RPMI8226 (cell line): ENCODE data around the gene IFNA1.
"Not testable (repeated sequence)": the region's sequence is repeated elsewhere in the genome, so short reads cannot be mapped to it uniquely, and the experiment has no call there.

ENCODE experiments used
- DNase-seq: peaks from one replicate; pipeline ENCODE4 v3.0.0-alpha.2; 2015

Gene IFNA1

DNA sequence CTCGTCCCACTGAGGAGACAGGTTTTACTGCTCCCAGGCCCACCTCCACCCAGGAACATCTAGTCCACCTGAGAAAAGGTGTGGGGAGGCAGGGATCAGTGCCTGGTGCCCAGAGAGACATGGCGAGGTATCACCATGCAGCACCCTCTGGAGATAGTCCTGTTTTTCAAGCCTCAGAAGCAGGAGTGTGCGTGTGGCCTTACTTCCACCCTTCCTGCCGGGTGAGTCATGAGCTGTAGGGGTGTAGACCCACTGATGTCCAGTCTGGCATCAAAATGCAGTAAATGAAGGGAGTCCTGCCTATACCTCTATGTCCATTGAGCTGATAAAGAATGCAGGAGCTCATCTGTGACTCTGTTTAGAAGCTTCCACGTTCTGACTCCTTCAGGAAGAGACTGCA, 9.1 kb downstream of the IFNA1 start:
- not testable (repeated sequence) for DNase-seq

DNA sequence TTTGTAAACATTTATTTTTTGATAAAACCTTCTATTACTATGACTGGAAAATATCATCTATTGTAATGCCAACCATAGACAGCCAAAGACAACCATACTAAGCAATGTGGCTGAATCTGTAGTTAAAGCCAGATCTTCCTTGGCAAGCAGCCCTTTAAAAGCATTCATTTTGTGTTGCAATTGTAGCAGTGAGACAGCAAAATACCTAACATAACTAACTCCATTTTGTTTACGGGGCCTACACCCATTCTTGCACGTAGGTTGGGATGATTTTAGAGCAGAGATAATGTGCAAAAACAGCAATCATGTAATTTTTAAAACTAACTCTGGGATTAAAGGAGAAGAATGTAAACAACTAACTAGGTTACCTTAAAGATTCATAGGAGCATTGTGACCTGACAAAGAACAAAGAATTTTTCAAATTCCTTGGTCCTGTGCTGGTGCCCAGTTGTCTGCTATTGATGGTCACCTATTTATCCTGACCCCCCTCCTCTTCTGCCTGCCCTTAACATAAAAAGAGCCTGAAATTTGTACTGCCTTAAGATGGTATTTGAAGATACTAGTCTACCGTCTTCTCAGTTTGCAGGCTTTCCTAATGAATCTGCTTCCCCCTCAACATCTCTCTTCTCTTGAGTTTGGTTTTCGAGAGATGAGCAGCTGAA, 10.6 kb downstream of the IFNA1 start:
- no peak for DNase-seq

DNA sequence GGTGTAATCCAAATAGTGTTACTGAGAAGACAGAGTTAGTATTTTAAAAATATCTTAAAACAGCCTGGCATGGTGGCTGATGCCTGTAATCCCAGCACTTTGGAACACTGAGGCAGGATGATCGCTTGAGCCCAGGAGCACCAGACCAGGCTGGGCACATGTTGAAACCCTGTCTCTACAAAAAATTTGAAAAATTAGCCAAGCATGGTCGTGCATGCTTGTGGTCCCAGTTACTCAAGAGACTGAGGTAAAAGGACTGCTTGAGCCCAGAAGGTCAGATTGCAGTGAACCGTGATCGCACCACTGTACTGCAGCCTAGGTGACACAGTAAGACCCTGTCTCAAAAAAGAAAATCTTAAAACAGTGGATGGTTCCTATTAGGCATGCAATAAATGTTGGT, 12.4 kb downstream of the IFNA1 start:
- no peak for DNase-seq

- no peak for DNase-seq
Measured at GRCh38 chr9:21454149-21454548, 13.9 kb downstream of the IFNA1 start.

DNA sequence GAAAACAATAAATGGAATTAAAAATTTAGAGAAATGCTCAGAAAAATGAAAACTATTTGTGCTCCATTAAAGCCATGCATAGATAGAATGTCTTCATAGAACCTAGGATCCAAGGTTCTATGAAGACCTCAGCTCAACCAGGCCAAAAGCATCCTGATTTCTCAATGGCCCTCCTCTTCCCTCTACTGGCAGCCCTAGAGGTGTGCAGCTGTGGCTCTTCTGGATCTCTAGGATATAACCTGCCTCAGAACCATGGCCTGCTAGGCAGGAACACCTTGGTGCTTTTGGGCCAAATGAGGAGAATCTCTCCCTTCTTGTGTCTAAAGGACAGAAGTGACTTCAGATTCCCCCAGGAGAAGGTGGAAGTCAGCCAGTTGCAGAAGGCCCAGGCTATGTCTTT, 15.1 kb downstream of the IFNA1 start:
- peak; percentile 60 for DNase-seq

DNA sequence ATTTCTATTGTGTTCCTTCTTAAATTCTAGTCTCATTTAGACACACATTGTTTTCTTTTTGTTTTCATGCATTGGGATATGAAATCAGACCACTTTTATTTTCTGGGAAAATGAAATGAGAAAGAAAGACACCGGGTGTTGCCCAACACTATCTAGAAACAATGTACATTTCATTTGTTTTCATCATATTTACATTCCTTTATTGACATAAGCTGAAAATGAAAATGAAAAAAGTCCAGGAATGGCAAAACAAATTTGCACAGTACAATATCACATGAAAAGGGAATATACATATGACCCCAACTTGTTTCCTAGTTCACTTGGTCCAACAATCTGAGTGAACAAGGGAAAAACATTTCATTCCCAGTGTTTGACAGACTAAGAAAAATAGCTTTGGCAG, 21.1 kb downstream of the IFNA1 start:
- no peak for DNase-seq

DNA sequence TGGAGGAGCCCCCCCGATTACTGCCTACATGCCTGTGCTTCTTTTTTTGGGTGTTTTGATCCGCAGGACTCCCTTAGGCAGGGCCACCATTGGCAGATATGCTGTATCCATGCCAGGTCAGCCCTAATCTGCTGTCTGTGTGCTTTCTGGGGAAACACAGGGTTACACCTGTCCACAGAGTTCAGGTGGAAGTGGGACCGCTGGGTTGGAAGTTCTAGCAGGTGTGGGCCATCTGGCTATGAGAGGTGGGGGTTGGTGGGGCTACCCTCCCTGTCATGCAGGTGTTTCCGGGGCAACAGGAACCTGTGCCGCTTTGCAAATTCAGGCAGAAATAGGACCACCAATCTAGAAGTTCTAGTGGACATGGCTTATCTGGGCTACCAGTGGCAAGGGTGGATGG, 24.9 kb downstream of the IFNA1 start:
- peak; percentile 92 for DNase-seq

GRCh38 chr9:21465859-21466518, 25.8 kb downstream of the IFNA1 start:
- DNase-seq = peak; percentile 68

DNA sequence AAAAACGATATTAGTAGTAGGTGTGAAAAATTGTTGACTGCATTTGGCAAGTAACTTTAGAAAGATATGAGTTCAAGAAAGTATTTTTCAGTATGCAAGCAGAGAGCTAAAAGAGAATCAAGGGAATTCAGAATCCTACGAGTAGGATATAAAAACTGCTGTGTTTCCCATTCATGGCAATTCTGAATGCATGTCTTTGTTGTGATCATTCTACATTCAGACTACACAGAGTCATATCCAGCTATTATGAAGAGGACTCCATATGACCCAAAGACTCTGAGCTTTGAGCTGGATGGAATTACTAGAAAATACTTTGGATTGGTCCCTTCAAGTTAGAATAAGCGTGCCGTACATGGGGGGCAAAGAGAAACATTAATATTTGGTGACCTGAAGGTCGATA, 29.9 kb downstream of the IFNA1 start:
- no peak for DNase-seq

- DNase-seq = no peak
Measured at GRCh38 chr9:21473236-21473635, 33.0 kb downstream of the IFNA1 start.

DNA sequence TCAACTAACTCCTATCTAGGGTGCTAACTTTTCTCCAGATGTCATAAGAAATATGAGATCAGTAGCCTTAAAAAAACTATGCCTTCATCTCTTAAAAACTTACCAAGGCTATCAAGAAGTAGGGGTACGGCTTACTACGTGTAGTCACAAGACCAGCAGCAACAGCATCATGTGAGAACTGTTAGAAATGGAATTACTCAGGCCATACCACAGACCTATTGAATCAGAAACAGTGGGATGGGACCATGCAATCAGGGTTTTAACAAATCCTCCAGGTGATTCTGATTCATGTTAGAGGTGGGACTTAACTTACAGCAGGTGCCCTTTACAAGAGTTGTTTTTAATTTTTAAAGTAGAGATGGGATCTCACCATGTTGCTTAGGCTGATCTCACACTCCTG, 37.2 kb downstream of the IFNA1 start:
- DNase-seq = no peak

DNA sequence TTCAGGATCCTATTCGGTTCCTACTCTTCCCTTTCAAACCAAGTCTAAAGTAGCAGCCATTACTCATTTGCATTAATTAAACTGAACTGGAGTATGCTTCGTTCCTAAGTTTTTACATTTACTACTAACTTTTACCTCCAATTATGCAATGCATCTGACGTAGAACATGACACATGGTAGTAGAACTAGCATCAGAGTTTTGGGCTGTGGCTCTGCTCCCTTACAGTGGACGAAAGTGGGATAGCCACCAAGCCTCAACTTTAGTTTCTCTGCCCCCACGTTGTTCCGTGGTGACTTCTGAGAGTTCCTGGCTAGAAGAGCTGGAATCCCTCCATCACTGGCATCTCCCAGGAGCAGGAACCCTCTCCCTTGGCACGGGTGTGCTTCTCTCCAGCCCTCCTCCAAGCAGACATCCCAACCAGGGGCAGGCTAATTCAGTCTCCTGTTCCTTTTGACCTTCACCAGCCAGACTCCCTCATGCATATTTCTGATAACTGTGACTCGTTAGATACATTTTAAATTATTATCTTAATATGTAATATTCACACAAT, 39.0 kb downstream of the IFNA1 start:
- peak; percentile 11 for DNase-seq

DNA sequence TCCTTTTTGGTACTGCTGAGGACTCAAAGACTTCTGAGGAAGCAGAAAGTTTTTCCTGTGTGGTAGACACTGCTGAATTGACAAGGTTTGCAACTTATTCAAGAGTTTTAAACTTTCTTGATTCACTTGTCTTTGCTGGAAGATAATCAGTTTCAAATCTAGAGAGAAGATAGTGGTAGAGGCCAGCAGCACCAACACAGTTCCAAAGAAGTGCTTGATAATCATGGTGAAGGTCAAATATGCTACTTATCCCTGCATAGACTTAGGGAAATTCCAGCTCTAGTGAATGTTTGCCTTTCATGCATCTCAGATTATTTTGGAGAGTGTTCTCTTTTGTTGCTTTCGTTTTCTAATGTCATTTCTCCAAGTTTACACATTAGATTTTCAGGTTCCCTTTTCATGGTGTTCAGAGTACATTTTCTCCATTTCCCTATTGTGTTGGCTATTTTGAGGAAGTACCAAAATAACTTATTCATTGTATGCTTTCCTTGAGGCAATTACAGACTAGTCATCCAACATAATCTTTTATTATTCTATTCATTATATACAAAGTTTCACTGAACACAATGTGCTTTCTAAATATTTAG, 41.3 kb downstream of the IFNA1 start:
- peak; percentile 51 for DNase-seq

DNA sequence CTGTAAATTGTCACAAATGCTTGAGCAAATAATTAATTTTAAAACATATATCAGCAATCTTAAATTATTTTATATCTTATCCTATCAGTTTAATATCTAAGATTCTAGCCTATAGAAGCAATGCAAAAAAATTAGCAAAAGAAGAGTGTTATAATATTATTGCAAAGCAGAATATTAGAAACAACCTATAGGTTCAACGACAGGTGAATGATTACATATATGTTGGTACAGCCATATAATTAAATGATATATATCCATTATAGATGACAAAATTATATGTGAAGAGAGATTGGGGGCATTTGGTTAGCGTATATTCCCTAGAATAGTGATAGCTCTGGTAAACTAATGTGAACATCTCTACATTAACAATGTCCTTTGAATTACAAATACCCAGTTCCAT, 42.0 kb downstream of the IFNA1 start, which contains the start of gene IFNE:
IFNE (minus strand) TSS at position 101 of the 400 bp plus-strand sequence. CDS start 619 bp downstream, outside the sequence.
- DNase-seq = no peak
